ENCODE results near the gene PRDM1. TPM values are rescaled to one million over a fixed set of nuclear protein-coding genes. Genes with fewer than 3 reads are reported as not detected.

The PRDM1 gene
- total and polyA plus RNA-seq, 12 donors = 0.32 to 11.2 (median 1.9) TPM

DNA sequence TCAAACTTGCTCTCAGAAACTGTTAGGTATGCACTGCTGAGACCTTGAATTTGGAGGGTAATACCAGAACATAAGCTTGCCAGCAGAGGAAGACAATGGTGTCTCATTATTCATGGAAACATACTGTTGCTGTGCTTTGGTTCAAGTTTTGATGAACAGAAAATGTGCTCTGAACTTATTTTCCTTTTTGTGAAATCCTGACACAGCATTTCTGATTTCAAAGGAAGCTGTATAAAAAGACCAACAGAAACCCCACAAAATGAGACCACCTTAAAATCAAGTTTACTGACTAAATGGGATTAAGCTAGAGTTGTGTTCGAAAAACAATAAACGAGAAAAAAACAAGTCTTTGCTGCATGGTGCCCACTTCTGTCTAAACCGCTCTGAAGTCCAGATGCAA is 70.3 kb downstream of the PRDM1 start:
- Histone ChIP-seq H3K9me3 (no peaks in the 10 kb centered on the region), H3K4me1 (peaks cover 0 to 9% (median 0%) of the 10 kb centered on the region in 9 donors), H3K36me3 (no peaks in the 10 kb centered on the region), H3K4me3 (no peak overlapping the region), H3K27ac (no peak overlapping the region), H3K27me3 (peaks cover 0 to 12% (median 0%) of the 10 kb centered on the region in 7 donors)
- ATAC-seq (no peak), DNase-seq (no peak)
- intact Hi-C loops (cut with DNase I) = no loop called here
- 73 to 81% methylated on average over 3 of the region's 3 CpGs for WGBS, 2 donors
- TF ChIP-seq, protein P1, sequence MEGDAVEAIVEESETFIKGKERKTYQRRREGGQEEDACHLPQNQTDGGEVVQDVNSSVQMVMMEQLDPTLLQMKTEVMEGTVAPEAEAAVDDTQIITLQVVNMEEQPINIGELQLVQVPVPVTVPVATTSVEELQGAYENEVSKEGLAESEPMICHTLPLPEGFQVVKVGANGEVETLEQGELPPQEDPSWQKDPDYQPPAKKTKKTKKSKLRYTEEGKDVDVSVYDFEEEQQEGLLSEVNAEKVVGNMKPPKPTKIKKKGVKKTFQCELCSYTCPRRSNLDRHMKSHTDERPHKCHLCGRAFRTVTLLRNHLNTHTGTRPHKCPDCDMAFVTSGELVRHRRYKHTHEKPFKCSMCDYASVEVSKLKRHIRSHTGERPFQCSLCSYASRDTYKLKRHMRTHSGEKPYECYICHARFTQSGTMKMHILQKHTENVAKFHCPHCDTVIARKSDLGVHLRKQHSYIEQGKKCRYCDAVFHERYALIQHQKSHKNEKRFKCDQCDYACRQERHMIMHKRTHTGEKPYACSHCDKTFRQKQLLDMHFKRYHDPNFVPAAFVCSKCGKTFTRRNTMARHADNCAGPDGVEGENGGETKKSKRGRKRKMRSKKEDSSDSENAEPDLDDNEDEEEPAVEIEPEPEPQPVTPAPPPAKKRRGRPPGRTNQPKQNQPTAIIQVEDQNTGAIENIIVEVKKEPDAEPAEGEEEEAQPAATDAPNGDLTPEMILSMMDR (IDR thresholded peaks at IDR 0.05) = no peak

DNA sequence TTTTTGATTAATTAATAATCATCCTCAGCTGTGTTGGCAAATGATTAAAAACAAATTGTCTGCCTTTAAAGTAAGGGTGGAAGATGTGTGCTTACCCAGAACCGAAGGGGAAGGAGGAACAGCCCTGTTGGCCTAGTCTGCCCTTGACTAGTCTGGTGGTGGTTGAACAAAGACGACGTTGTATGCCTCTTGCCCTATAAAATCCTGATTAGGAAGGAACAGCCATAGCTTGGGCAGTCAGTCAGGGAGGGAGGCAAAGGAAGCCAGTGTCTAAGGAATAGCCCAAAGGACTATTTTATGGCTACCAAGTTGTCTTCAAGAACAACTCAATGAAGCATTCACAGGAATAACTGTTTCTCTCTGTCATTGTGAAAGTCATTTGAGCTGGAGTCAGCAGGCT is 70.7 kb downstream of the PRDM1 start:
- Histone ChIP-seq H3K36me3 (no peaks in the 10 kb centered on the region), H3K27ac (no peak overlapping the region), H3K27me3 (peaks cover 0 to 12% (median 0%) of the 10 kb centered on the region in 7 donors), H3K9me3 (no peaks in the 10 kb centered on the region), H3K4me3 (no peak overlapping the region), H3K4me1 (peaks cover 0 to 9% (median 0%) of the 10 kb centered on the region in 9 donors)
- no peak for DNase-seq
- intact Hi-C loops (cut with DNase I) = no loop called here
- TF ChIP-seq, protein P1 (IDR thresholded peaks at IDR 0.05) = no peak
- ATAC-seq = no peak
- WGBS, 2 donors = 63 to 68% methylated on average over 3 of the region's 3 CpGs

DNA sequence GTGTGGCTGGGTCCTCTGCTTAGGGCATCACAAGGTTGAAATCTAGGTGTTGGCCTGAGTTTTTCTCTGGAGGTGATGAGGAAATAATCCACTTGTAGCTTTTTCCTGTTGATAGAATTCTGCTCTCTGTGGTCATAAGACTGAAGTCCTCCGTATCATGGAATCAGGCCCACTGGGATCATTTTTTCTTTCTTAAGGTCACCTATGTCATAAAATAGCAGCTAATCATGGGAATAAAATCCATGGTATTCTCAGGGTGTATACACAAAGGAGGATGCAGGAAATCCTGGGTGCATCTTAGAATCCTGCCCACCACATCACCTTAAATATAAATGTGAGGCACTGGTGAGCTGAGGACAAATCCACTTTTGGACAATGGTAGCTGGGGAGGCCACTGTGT is 72.7 kb downstream of the PRDM1 start:
- WGBS, 2 donors = 84 to 86% methylated on average over 1 of the region's 1 CpG
- Histone ChIP-seq H3K27me3 (peaks cover 0 to 12% (median 0%) of the 10 kb centered on the region in 7 donors), H3K36me3 (no peaks in the 10 kb centered on the region), H3K27ac (no peak overlapping the region), H3K4me1 (peaks cover 0 to 24% (median 0%) of the 10 kb centered on the region in 9 donors), H3K4me3 (no peak overlapping the region), H3K9me3 (no peaks in the 10 kb centered on the region)
- DNase-seq (no peak), ATAC-seq (no peak)
- TF ChIP-seq, protein P1 (IDR thresholded peaks at IDR 0.05) = no peak
- intact Hi-C loops (cut with DNase I) = no loop called here

Other genes starting within 250 kb of the PRDM1 start
- gene ATG5, start 239.4 kb downstream of the PRDM1 start, total RNA-seq = 10 to 100 TPM; 12.6 to 18.0 (median 15.4) TPM
- gene ATG5, start 239.4 kb downstream of the PRDM1 start, polyA plus RNA-seq = 10 to 100 TPM; 12.7 to 13.8 TPM

Measured in heart right ventricle (tissue), 16 donors.